ENCODE measurements around the gene MS4A6A.
"Not testable (repeated sequence)": the region's sequence is repeated elsewhere in the genome, so short reads cannot be mapped to it uniquely, and the experiment has no call there.

The MS4A6A gene

DNA sequence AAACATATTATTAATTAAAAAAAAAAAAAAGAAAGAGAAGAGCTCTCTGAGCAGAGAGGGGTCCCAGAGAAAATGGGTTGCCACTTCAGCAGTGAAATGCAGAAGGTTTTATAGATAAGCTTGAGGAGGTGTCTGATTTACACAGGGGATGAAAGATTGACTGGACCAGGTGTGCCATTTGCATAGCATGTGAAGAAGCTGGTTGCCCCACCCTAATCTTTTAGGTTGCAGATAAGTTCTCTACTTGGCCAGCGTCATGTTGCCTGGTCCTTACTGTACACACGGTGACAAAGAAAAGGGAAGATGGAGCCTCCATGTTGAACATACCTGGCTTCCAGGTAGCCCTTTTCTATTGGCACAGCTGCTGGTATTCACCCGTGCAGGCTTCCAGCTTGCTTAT lies 53.0 kb downstream of the MS4A6A start:
- TF ChIP-seq POLR2A (IDR thresholded peaks at IDR 0.05; ENCODE audit: low read depth, low read length), result no peak
- DNase-seq (ENCODE audit: insufficient read length, low spot score) (no peak), FAIRE-seq (no peak)

DNA sequence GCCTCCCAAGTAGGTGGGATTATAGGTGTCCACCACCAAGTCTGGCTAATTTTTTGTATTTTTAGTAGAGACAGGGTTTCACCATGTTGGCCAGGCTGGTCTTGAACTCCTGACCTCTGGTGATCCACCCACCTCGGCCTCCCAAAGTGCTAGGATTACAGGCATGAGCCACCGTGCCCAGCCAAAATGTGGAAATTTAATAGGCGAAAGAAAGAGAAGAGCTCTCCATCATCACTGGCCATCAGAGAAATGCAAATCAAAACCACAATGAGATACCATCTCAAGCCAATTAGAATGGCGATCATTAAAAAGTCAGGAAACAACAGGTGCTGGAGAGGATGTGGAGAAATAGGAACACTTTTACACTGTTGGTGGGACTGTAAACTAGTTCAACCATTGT lies 54.0 kb downstream of the MS4A6A start:
- not testable (repeated sequence) for FAIRE-seq; DNase-seq (ENCODE audit: insufficient read length, low spot score)

DNA sequence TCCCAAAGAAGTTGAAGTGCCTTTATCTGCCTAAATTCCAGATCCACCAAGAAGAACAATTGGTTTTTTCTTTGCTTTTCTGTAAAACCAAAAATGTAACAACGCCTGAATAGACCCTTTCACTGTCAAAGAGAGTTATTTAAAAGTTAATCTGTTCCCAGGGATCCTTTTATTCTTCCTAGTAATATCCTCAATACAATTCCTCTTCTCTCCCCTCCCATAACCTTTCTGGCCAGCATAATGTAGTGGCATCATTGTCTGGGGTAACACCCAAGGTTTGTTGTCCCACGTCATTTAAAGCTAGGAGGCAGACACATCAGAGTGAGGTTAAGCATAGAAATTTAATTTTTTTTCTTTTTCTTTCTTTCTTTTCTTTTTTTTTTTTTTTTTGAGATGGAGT lies 54.5 kb downstream of the MS4A6A start:
- FAIRE-seq, result no peak
- TF ChIP-seq POLR2A (IDR thresholded peaks at IDR 0.05; ENCODE audit: low read depth, low read length), result no peak
- DNase-seq (ENCODE audit: insufficient read length, low spot score), result no peak

DNA sequence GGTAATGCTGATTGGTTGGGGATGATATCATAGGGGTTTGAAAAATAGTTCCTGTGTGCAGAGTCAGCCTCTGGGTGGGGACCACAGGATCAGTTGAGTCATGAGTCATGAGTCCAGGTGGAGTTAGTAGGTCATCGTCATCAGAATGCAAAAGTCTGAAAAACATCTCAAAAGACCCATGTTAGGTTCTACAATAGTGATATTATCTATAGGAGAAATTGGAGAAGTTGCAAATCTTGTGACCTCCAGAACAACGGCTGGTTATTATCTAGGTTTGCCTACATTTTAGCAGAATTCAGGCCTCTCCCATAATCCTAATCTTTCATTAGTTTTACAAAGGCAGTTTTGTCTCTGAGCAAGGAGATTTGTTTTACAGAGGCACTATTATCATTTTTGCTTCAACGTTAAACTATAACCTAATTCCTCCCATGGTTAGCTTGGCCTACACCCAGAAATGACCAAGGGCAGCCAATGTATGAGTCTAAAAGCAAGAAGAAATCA lies 55.5 kb downstream of the MS4A6A start:
- peak; percentile 91 for FAIRE-seq
- TF ChIP-seq POLR2A (IDR thresholded peaks at IDR 0.05; ENCODE audit: low read depth, low read length), result no peak
- no peak for DNase-seq (ENCODE audit: insufficient read length, low spot score)

DNA sequence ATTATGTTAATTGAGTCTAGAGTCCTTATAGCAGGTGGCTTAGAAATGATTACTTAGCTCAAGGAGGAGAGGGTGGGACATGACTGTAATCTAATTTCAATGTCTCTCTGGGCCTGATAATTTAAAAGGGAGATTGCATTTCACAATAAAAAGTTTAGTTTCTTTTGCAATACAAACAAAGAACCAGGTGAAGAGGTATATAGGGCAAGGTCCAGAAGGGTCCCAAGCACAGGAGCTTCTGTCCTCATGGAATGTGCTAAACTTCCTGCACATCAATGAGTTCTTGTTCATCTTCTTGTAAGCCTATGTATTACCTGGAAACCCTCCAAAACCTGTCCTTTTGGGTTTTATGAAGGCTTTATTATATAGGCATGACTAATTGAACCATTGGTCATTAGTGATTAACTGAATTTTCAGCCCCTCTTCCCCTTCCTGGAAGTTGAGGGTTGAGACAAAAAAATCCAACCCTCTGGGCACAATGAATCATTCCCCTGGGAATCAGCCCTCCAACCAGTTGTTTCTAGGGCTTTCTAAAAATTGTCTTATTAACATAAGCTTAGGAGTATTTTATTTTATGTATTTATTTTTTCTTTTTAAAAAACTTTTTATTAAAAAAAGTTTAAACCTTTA lies 56.8 kb downstream of the MS4A6A start:
- DNase-seq (ENCODE audit: insufficient read length, low spot score), result no peak
- no peak for FAIRE-seq
- TF ChIP-seq POLR2A (IDR thresholded peaks at IDR 0.05; ENCODE audit: low read depth, low read length), result no peak

DNA sequence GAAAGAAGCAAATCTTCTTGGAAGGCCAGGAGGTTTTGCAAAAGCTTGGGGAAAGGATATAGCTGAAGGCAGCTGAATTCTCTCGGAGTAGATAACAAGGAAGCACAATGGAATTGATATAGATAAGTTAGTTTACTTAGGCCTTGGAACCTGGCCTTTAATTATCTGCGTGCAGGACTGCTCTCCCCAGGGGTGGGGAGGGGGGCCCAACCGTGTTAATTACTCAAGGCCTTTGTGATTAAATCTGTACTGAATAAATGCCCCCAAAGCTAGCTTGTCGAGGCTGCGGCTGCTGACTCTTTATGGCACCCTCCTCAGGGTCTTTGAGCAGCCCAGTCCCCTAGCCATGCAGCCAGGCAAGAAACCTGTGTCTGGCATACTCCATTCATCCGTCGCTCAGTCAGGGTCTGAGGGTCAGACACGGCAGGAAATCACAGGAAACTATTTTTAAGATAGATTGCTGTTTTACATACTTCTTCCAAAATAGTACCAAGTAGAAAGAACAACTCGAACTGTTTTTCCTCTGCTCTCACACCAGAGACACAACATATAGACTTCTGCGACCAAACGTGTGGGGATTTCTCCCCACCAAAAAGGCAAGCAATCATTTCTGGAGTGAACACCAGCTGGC lies 58.0 kb downstream of the MS4A6A start:
- FAIRE-seq (no peak), DNase-seq (ENCODE audit: insufficient read length, low spot score) (no peak)

More for the DNA sequence above, 58.0 kb downstream of the MS4A6A start:
- TF ChIP-seq POLR2A (IDR thresholded peaks at IDR 0.05; ENCODE audit: low read depth, low read length), result no peak

Data from H54 (cell line).